Neural progenitor cell (in vitro differentiated cells): ENCODE measurements around the gene C4B. TPM values are rescaled to one million over a fixed set of nuclear protein-coding genes. Genes with fewer than 3 reads are reported as not detected.
"Not testable (repeated sequence)": the region's sequence is repeated elsewhere in the genome, so short reads cannot be mapped to it uniquely, and the experiment has no call there.

Experiments used
- DNase-seq: peaks from one replicate; pipeline ENCODE4 v3.0.0-alpha.2; 2016; ENCODE audit warnings: low spot score
- H2AFZ ChIP-seq: fragments of 200-600 bp; sonication (generic); replicated peaks from 2 replicates; pipeline ENCODE4 v1.6.1; 2016; ENCODE audit warnings: antibody characterized with exemption
- H3F3A ChIP-seq: fragments of 200-600 bp; sonication (generic); 2 replicates; pipeline ENCODE4 v1.6.1; 2016; ENCODE audit warnings: antibody characterized with exemption, low read depth
- H3K27ac ChIP-seq: fragments of 200-600 bp; sonication (generic); 2 replicates; pipeline ENCODE4 v1.5.1; 2016; ENCODE audit warnings: mild to moderate bottlenecking
- H3K27me3 ChIP-seq: fragments of 200-600 bp; sonication (generic); 2 replicates; pipeline ENCODE4 v1.6.1; 2016; ENCODE audit warnings: mild to moderate bottlenecking, moderate library complexity
- H3K36me3 ChIP-seq: fragments of 200-600 bp; sonication (generic); 2 replicates; pipeline ENCODE4 v1.5.1; 2016
- H3K4me1 ChIP-seq: fragments of 200-600 bp; sonication (generic); 2 replicates; pipeline ENCODE4 v1.6.1; 2016; ENCODE audit warnings: mixed run types
- H3K4me2 ChIP-seq: fragments of 200-600 bp; sonication (generic); 2 replicates; pipeline ENCODE4 v1.6.1; 2016
- H3K4me3 ChIP-seq: fragments of 200-600 bp; sonication (generic); 2 replicates; pipeline ENCODE4 v1.5.1; 2016
- H3K79me2 ChIP-seq: fragments of 200-600 bp; sonication (generic); 2 replicates; pipeline ENCODE4 v1.6.1; 2016; ENCODE audit warnings: low read depth
- H3K9ac ChIP-seq: fragments of 200-600 bp; sonication (generic); 2 replicates; pipeline ENCODE4 v1.6.1; 2016
- H3K9me3 ChIP-seq: fragments of 200-600 bp; sonication (generic); 2 replicates; pipeline ENCODE4 v1.5.1; 2016; ENCODE audit warnings: low read depth
- H4K20me1 ChIP-seq: fragments of 200-600 bp; sonication (generic); 2 replicates; pipeline ENCODE4 v1.6.1; 2016; ENCODE audit warnings: low read depth
- H3K27ac Mint-ChIP-seq: 3 replicates; pipeline ENCODE4 v1.8.0; 2021; ENCODE audit warnings: mixed read lengths
- H3K27me3 Mint-ChIP-seq: 2 replicates; pipeline ENCODE4 v1.8.0; 2022; ENCODE audit warnings: low read depth, mild to moderate bottlenecking, inconsistent platforms, moderate library complexity, mixed read lengths; ENCODE audit not compliant: insufficient read depth
- H3K36me3 Mint-ChIP-seq: 3 replicates; pipeline ENCODE4 v1.8.0; 2021; ENCODE audit warnings: mixed read lengths
- H3K4me1 Mint-ChIP-seq: 3 replicates; pipeline ENCODE4 v1.8.0; 2021; ENCODE audit warnings: mixed read lengths
- H3K4me3 Mint-ChIP-seq: 3 replicates; pipeline ENCODE4 v1.8.0; 2021; ENCODE audit warnings: mild to moderate bottlenecking, moderate library complexity, mixed read lengths
- H3K9me3 Mint-ChIP-seq: 3 replicates; pipeline ENCODE4 v1.8.0; 2020; ENCODE audit warnings: mixed read lengths
- EZH2 ChIP-seq: fragments of 200-600 bp; sonication (generic); IDR thresholded peaks from 2 replicates; pipeline ENCODE4 v1.6.1; 2017; ENCODE audit warnings: antibody characterized with exemption, mild to moderate bottlenecking, moderate library complexity
- EZH2phosphoT487 ChIP-seq: fragments of 200-600 bp; sonication (generic); IDR thresholded peaks from 2 replicates; pipeline ENCODE4 v1.6.1; 2017; ENCODE audit warnings: antibody characterized with exemption
- total RNA-seq: library from RNA; depleted of rRNA; stranded (reverse); fragments of >200 nt; gene quantifications from 2 replicates; pipeline ENCODE4 v1.2.3, GENCODE V29; 2015; ENCODE audit warnings: low replicate concordance
- TF ChIP-seq, protein P1 (sequence below): fragments of 200-600 bp; sonication (generic); IDR thresholded peaks from 2 replicates; pipeline ENCODE4 v1.5.1; 2017; ENCODE audit warnings: antibody characterized with exemption, mild to moderate bottlenecking

The C4B gene
- total RNA-seq, 1 donor from 2014 or later, result 0.30 TPM

DNA sequence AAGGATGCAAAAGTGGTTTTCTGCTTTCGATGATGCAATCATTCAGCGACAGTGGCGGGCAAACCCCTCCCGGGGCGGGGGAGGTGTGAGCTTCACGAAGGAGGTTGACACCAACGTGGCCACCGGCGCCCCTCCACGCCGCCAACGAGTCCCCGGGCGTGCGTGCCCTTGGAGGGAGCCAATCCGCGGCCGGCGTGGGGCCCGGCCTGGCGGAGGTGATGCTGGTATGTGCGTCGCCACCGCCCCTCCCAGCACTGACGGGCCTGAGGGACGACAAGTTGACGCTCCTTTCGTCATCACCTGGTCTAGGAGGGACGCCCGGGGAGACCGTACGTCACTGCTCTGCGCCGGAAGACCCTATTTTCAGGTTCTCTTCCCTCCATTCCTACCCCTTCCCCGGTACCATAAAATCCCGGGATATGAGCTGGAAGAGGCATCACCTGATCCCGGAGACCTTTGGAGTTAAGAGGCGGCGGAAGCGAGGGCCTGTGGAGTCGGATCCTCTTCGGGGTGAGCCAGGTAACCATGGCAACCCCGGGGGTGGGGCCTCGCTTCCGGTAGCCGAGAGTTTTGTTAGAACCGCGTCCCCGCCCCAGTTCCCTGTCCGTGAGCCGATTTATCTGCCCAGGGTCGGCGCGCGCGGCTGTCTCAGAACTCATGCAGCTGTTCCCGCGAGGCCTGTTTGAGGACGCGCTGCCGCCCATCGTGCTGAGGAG is 42.4 kb upstream of the C4B start, which contains the start of gene DXO:
TSS of gene DXO (minus strand) at position 146 of the 716 bp plus-strand sequence. CDS start 463 bp downstream, outside the sequence.
- Histone ChIP-seq H3K79me2 (peaks cover 31% of the 10 kb centered on the region), H3K4me1 (peaks cover 7% of the 10 kb centered on the region), H3K4me3 (peak within 1 kb of the TSS; percentile 68), H2AFZ (peak within 1 kb of the TSS; percentile 96), H3K36me3 (no peaks in the 10 kb centered on the region), H3K27me3 (no peaks in the 10 kb centered on the region), H3F3A (peaks cover 24% of the 10 kb centered on the region), H3K27ac (peak within 1 kb of the TSS; percentile 96), H3K9me3 (no peaks in the 10 kb centered on the region), H4K20me1 (no peaks in the 10 kb centered on the region), H3K9ac (peak within 1 kb of the TSS; percentile 57), H3K4me2 (peak within 1 kb of the TSS; percentile 82)
- TF ChIP-seq EZH2 (no peak), EZH2phosphoT487 (no peak)
- TF ChIP-seq, protein P1, sequence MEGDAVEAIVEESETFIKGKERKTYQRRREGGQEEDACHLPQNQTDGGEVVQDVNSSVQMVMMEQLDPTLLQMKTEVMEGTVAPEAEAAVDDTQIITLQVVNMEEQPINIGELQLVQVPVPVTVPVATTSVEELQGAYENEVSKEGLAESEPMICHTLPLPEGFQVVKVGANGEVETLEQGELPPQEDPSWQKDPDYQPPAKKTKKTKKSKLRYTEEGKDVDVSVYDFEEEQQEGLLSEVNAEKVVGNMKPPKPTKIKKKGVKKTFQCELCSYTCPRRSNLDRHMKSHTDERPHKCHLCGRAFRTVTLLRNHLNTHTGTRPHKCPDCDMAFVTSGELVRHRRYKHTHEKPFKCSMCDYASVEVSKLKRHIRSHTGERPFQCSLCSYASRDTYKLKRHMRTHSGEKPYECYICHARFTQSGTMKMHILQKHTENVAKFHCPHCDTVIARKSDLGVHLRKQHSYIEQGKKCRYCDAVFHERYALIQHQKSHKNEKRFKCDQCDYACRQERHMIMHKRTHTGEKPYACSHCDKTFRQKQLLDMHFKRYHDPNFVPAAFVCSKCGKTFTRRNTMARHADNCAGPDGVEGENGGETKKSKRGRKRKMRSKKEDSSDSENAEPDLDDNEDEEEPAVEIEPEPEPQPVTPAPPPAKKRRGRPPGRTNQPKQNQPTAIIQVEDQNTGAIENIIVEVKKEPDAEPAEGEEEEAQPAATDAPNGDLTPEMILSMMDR, result no peak
- peaks cover 35% of the 10 kb centered on the region for H3K36me3 Mint-ChIP-seq
- H3K9me3 Mint-ChIP-seq, result peaks cover 7% of the 10 kb centered on the region
- H3K27ac Mint-ChIP-seq, result peak within 1 kb of the TSS; percentile 98
- H3K4me1 Mint-ChIP-seq, result peaks cover 23% of the 10 kb centered on the region
- H3K4me3 Mint-ChIP-seq, result peak within 1 kb of the TSS; percentile 88
- H3K27me3 Mint-ChIP-seq, result peaks cover 10% of the 10 kb centered on the region
- peak; percentile 98 for DNase-seq

DNA sequence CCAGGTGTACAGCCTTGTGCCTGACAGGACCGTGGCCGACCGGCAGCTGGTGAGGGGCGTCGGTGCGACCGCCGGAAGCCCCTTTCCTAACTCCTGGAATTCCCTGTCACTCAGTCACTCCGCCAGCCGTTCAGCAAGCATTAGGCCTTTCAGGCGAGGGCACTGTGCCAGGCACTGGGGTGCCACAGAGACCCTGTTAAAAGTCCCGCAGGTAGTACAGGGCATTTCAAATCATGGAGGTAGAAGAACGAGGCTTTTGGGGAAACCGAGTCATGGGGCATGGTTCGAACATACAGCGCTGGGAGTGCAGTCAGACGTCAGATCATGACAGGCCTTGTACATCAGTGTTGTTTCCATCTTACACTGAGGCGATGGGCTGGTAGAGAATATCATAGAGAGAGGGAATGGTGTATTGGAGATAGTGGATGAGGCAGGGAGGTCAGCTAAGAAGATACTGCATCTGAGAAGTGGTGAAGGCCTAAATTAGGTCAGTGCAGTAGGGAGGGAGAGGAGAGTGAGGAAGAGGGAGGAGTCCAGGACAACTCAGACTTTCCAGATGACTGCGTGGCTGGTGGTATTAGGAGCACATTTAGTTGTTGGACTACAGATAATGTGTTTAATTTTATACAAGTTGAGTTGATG is 41.8 kb upstream of the C4B start:
- Histone ChIP-seq H3K79me2 (peaks cover 31% of the 10 kb centered on the region), H3K4me1 (peaks cover 7% of the 10 kb centered on the region), H3K9ac (peak overlapping the region; percentile 57), H3K36me3 (no peaks in the 10 kb centered on the region), H3K4me3 (peak overlapping the region; percentile 68), H4K20me1 (no peaks in the 10 kb centered on the region), H3F3A (peaks cover 24% of the 10 kb centered on the region), H3K27me3 (no peaks in the 10 kb centered on the region), H3K27ac (no peak overlapping the region), H2AFZ (peak overlapping the region; percentile 96), H3K4me2 (peak overlapping the region; percentile 82), H3K9me3 (no peaks in the 10 kb centered on the region)
- H3K4me1 Mint-ChIP-seq, result peaks cover 23% of the 10 kb centered on the region
- H3K27me3 Mint-ChIP-seq, result peaks cover 15% of the 10 kb centered on the region
- H3K27ac Mint-ChIP-seq, result peak overlapping the region; percentile 98
- no peak for DNase-seq
- TF ChIP-seq, protein P1, result no peak
- TF ChIP-seq EZH2 (no peak), EZH2phosphoT487 (no peak)
- H3K36me3 Mint-ChIP-seq, result peaks cover 29% of the 10 kb centered on the region
- H3K9me3 Mint-ChIP-seq, result peaks cover 7% of the 10 kb centered on the region
- H3K4me3 Mint-ChIP-seq, result peak overlapping the region; percentile 88

DNA sequence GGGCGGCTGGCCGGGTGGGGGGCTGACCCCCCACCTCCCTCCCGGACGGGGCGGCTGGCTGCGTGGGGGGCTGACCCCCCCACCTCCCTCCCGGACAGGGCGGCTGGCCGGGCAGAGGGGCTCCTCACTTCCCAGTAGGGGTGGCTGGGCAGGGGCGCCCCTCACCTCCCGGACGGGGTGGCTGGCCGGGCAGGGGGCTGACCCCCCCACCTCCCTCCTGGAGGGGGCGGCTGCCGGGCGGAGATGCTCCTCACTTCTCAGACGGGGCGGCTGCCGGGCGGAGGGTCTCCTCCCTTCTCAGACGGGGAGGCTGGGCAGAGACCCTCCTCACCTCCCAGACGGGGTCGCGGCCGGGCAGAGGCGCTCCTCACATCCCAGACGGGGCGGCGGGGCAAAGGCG is 38.5 kb upstream of the C4B start:
- not testable (repeated sequence) for H2AFZ ChIP-seq, H3K4me1 ChIP-seq, H3K27ac ChIP-seq, H3K4me2 ChIP-seq, H3K9ac ChIP-seq, H3K27me3 ChIP-seq, H3K9me3 ChIP-seq, H3K27ac Mint-ChIP-seq, DNase-seq, H3K4me3 ChIP-seq, H4K20me1 ChIP-seq, H3K36me3 ChIP-seq, H3K9me3 Mint-ChIP-seq, H3K4me3 Mint-ChIP-seq
- peaks cover 17% of the 10 kb centered on the region for H3F3A ChIP-seq
- Mint-ChIP-seq H3K27me3 (peaks cover 12% of the 10 kb centered on the region), H3K36me3 (peaks cover 21% of the 10 kb centered on the region), H3K4me1 (peaks cover 16% of the 10 kb centered on the region)
- peaks cover 28% of the 10 kb centered on the region for H3K79me2 ChIP-seq
